Kidney capillary endothelial cell (primary cell): ENCODE data around the gene MOG.

Experiments
- DNase-seq: peaks from one replicate; pipeline ENCODE4 v3.0.0-alpha.2; 2018; ENCODE audit warnings: low spot score

MOG gene

DNA sequence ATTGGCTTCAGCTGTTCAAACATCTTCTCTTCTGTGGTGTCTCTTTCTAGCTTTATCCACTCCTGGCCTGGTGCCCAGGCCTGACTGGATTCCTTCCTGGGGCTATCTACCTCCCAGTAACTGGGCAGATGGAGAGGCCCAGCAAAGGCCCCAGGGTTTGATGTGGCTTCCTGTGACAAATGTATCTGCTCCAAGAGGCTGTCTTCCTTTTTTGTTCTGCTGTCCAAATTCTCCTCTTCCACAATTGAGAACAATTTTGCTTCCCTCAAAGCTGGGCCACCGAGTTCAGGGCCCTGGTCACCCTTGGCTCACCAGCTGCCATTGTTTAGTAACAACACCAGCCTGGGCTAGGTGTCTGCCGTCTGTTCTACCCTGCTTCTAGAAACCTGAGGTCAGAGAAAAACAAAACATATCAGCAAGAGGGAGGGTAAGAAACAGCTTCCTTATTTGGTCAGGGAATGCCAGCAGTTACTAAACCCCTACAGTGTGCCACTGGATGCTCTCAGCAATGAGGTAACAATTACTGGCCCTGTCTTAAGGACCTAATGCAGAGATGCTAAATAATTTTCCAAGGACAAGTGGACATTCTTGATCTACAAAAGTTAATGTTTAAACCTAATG is 20.2 kb downstream of the MOG start:
- no peak for DNase-seq

DNA sequence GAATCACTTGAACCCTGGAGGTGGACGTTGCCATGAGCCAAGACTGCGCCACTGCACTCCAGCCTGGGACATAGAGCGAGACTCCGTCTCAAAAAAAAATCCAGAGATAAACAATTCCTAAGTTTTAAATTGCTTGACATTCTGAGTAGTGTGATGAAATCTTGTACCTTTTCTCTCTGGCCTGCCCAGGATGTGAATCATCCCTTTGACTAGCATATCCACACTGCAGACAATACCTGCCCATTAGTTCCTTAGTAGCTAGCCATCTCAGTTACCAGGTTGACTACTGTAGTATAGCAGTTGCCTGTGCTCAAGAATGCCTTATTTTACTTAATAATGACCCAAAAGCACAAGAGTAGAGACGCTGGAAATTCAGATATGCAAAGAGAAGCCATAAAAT is 21.2 kb downstream of the MOG start:
- DNase-seq: no peak

DNA sequence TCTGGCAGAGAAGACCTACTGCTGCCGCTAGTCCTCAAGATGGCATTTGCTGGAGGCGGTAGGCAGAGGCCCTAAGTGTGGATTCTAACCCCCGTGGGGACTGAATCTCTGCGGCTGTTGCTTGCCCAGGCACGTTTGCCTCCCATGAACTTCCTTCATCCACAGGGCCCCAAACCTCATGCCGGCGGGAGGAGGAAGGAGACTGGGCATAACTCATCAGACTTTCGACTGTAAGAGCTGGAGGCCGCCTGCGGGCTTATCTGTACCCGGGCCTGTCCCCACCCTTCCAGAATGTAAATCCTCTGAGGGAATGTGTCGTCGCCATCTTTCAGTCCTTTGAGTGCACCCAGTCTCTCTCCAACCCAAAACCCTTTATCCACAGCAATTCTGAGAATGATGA is 23.1 kb downstream of the MOG start:
- DNase-seq: no peak

DNA sequence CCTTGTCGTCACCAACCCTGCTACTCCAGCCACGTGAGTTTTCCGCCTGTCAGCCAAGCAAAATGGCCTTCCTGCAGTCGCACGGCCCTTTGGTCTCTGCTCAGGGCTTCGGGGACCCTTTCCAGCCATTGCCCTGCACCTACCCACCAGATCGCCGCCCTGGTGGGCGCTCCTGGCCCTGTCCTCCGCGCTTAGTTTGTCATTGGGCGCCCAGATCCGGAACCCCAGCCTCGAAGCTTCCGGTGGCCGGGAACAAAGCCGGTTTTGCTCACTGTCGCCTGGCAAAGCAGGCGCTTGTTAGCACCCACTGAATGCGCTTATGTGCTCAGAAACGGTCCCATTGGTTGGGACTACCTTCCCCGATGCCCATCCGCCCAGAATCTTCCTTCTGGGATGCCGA is 23.5 kb downstream of the MOG start:
- DNase-seq: no peak

DNA sequence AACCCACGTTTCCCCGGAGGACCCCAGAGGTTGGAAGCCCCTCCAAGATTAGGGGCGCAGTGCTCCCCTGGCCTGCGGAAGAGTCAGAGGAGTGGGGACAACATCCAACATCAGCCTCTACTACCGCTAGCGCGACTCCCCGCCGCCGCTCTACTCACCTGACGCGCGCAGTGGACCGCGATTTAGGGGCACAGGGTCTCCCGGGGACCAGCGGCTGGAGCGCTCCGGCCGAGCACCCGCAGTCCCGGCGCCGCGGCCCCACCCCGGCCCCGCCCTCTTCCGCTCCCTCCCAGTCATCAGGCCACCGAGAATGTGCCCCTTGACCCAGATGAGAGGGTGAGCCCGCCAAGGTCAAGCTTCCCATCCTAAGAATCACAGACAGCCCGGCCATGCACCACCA is 24.0 kb downstream of the MOG start, which contains the start of gene ZFP57:
ZFP57 (minus strand) TSS at position 249 of the 400 bp plus-strand sequence. CDS start 4,149 bp downstream, outside the sequence.
- no peak for DNase-seq

DNA sequence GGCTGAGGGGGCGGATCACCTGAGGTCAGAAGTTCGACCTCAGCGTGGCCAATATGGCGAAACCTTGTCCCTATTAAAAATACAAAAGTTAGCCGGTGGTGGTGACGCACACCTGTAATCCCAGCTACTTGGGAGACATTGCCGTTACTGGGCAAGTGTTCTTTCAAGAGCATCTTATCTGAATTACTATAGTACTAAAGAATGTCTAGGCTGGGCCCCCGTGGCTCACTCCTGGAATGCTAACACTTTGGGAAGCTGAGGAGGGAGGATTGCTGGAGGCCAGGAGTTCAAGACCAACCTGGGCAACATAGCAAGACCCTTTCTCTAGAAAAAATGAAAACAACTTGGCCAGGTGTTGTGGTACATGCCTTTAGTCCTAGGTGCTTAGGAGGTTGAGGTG is 24.9 kb downstream of the MOG start:
- DNase-seq: no peak

DNA sequence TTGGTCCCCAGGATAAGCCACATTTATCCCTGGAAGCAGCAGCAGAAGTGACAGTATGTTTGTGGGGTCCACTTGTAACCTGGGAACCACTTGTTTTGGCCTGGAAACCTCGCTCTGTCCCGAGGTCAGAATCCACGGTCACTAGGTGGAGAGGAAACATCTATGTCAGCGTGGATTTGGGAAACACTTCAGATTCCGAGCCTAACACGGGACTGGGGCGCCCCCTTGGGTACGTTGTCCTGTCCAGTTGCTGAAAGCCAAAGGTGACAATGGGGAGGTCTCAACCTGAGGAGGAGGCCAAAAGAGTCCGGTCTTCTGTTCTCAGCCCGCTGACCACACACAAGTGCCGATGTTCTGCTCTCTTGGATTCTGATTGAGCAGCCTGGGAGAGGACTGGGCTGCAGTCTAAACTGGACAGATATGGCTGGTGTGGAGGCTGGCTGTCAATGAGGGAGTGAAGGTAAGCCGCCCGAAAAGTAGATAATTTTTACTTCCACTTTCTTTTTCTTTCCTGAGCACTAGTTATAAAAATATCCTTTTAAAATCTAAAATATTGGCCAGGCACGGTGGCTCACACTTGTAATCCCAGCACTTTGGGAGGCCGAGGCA is 28.9 kb downstream of the MOG start:
- no peak for DNase-seq

DNA sequence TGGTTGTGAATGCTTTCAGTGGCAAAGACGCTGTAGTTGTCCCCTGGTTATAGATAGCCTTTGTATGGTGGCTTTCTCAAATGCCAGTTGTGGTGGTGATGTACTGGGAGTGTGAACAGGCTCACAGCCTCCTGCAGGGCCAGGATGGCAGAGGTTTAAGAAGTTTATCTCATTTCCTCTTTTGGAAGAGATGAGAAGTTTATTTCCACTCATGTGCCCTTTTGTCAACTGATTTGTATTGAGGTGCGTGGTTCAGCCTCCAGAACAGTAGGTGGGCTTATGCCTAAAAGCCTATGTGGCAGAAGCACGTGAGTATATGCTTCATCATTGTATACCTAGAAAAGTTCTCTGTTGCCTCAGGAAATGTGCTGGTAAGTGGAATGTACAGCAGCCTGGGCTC is 37.7 kb downstream of the MOG start:
- no peak for DNase-seq

DNA sequence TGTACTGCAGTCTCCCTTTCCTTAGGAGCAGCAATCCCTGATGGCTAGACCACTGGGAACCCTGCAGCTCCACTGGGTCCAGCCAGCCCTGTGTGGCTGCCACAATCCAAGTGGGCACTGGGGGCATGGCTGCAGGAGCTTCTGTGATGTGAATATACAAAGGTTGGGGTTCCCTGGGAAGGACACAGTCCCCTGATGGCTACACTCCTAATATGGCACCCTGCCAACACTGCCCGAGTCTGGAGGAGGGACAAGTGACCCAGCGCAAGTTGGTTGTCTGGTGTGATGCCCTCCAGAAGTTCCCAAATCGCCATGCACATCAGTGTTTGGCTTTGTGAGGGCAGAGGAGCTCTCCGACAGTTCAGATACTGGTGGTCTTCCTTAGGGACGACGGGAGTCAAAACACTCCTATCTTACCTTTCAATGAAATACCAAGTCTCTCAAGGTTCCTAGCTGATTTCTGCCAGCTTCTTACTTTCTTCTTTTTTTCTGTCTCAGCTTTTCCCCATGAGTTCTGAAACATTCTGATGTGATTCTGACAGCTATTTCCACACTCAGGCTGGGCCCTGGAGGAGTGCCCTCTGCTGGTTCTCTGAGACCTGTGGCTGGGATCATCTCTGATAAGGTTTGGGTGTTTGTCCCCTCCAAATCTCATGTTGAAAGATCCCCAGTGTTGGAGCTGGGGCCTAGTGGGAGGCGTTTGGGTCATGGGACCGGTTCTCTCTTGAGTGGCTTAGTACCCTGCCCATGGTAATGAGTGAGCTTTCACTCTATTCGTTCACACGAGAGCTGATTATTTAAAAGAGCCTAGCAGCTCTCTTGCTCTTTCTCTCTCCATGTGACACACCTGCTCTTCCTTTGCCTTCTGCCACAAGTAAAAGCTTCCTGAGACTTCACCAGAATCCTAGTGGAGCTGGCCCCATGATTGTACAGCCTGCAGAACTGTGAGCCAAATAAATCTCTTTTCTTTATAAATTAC is 39.5 kb downstream of the MOG start:
- DNase-seq: no peak

DNA sequence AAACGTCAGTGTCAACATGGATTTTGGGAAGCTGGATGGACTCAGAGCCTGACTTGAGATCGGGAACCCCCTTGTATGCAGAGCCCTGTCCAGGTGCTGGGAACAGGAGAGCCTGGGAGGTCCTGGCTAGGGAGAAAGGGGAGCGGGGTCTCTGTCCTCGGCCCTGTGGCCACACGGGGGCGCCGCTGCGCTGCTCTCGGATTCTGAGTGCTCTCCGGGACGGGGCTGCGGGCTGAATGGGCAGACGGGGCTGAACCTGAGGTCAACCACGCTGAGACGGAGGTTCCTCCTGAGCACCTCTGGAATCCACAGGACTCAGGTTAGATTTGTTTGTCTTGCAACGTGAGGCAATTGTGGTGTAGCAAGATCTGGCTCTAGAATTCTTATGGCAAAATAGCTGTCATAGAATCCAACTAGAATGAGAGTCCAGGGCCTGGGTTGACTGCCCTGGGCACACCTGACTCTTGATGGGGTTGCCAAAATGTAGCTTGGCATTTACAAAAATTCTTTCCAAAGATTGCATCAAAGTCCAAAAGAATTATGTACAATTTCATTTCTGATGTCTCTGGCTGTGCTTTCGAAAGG is 45.7 kb downstream of the MOG start:
- DNase-seq: no peak

DNA sequence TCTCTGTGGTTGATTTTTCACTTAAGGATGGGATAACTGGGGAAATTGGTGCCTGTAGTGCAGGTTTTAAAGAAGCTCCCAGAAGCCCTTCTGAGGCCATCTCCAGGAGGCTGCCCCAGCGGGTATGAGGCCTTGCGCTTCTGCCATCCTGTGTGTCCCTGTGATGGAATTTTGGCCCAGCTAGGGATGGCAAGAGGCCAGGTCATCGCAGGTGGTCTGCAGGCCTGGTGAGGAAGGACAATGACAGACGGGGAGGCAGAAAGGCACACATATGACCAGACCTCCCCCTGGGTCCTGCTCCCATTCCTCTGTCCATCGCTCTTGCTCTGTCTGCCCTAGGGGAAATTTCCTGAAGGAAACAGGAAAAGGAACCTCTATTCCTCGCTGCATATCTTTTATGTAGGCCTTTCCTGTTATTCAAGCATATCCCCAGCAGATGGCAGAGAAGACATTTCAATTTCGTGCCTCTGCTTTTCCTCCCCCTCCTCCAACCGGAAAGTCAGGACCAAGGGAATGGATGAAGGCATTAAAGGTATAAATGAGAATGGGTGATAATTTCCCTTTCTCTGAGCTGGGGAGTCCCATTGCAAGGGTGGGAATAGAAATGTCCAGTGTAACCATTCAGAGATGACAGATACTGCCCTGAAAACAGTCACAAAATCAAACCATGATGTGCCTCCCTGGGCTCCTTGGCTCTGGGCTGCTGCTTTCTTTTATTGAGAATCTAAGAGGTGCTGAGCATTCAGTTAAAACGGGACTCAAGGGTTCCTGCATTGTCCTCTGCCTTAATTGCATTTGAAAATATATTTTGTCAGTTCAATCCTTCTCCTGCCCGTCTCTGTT is 48.7 kb downstream of the MOG start:
- DNase-seq: peak; percentile 36

DNA sequence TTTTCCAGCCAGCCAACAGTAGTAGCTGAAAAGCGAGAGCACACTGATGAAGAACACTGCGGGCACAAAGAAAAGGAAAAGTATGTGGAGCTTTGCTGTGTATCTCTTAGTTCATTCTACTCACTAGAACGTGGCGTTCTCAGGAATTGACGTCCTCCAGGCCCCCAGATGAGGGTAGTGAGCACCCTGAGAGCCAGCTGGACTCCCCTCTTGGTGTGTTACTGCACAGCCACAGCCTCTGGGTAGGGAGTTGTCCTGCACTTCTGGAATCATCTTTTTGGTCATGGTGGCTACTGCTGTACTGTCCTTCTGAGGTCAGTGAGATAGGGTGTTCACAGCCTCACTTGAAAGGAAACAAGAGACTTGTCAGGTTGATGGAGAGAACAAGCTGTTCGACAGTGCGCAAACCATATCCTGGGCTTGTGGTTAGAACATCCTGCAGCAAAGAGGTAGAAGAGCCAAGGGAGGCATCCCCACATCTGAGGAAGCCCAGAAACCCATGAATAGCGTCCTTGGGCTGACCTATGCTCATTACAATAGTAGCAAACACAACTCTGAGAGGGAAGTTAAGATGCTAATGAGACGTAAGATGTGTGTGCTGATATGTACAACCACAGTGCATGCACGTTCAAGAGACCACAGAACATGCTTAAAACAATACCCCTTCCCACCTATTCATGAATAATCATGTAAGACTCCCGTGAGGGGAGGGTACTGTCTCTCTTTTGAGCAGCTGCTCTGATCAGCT is 51.7 kb downstream of the MOG start:
- DNase-seq: no peak

DNA sequence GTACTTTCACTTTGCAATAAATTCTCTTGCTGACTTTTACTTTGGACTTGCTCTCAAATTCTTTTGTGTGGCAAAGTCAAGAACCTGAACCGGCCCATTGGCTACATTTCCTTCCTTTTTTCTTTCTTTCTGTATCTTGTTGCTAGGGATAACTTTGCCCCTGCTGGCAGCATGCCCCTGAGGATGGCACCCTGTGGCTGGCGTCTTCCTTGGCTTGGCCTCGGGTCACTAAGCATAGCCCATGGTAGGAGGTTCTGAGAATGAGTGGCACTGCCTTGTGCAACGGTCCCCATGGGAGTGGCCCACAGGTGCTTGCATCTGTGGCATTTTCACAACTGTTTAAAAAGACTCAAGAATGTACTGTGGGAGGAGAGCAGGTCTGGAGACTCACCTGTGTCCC is 52.3 kb downstream of the MOG start:
- DNase-seq: no peak

DNA sequence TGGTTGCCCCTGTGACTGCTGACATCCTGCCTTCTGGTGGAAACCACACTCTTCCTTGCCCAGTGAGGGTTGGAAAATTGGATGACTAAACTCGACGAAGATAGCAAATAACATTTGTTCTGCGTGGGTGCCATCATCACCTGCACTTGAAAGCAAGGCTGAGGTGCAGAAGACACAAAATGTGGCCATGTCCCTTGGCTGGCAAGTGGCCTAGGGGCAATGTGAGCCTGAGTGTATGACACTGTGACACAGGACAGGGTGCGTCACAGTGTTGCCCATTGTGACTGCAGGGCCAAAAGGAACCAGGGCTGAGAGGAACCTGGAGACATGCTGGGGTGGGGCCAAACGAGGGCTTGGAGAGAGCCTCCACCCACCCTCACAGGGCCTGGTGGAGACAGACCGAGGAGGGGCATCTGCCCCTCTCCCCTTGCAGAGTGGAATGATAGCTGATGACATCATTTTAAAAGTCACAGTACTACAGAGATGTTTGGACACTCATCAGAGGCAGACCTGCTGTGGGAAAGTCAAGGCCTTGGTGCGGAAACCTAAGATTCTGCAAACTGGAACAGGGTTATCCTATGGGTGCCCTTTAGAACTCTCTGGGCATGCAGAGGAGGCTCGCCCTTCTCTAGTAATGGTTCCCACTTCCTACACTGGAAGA is 53.5 kb downstream of the MOG start:
- DNase-seq: no peak

DNA sequence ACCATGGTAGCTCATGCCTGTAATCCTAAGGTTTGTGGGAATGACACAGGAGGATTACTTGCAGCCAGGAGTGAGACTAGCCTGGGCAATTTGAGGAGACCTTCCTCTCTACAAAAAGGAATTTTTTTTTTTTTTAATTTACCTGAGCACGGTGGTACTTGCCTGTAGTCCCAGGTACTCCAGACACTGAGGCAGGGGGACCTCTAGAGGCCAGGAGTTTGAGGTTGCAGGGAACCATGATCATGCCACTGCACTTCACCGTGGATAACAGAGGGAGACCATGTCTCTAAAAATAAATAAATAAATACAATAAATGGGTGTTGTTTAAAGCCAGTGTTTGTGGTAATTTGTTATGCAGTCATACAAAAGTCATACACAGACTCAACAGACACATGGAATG is 64.0 kb downstream of the MOG start:
- DNase-seq: no peak
